Measurements from ENCODE around the gene HARBI1.

HARBI1 gene

GRCh38 chr11:46582588-46582987, 34.4 kb downstream of the HARBI1 start:
- TF ChIP-seq CTCF (IDR thresholded peaks at IDR 0.05; ENCODE audit: low read depth, low read length): no peak
- no peak overlapping the region for H3K4me3 ChIP-seq (ENCODE audit: low read depth, low read length)

- TF ChIP-seq CTCF (IDR thresholded peaks at IDR 0.05; ENCODE audit: low read depth, low read length): no peak
- H3K4me3 ChIP-seq (ENCODE audit: low read depth, low read length): no peak overlapping the region
These were observed 40.0 kb downstream of the HARBI1 start for GRCh38 chr11:46577058-46577457.

GRCh38 chr11:46574656-46575055, 42.4 kb downstream of the HARBI1 start:
- TF ChIP-seq CTCF (IDR thresholded peaks at IDR 0.05; ENCODE audit: low read depth, low read length): no peak
- no peak overlapping the region for H3K4me3 ChIP-seq (ENCODE audit: low read depth, low read length)

GRCh38 chr11:46570790-46571398, 46.1 kb downstream of the HARBI1 start:
- no peak for TF ChIP-seq CTCF (IDR thresholded peaks at IDR 0.05; ENCODE audit: low read depth, low read length)
- H3K4me3 ChIP-seq (ENCODE audit: low read depth, low read length): no peak overlapping the region

GRCh38 chr11:46565232-46565840, 51.7 kb downstream of the HARBI1 start:
- H3K4me3 ChIP-seq (ENCODE audit: low read depth, low read length): no peak overlapping the region
- TF ChIP-seq CTCF (IDR thresholded peaks at IDR 0.05; ENCODE audit: low read depth, low read length): no peak

- no peak for TF ChIP-seq CTCF (IDR thresholded peaks at IDR 0.05; ENCODE audit: low read depth, low read length)
- no peak overlapping the region for H3K4me3 ChIP-seq (ENCODE audit: low read depth, low read length)
These were observed 52.6 kb downstream of the HARBI1 start for GRCh38 chr11:46564459-46564858.

GRCh38 chr11:46562527-46562926, 54.5 kb downstream of the HARBI1 start:
- no peak overlapping the region for H3K4me3 ChIP-seq (ENCODE audit: low read depth, low read length)
- no peak for TF ChIP-seq CTCF (IDR thresholded peaks at IDR 0.05; ENCODE audit: low read depth, low read length)

All from WI38 (cell line).